ENCODE data around the gene TM4SF1. TPM values are rescaled to one million over a fixed set of nuclear protein-coding genes. Genes with fewer than 3 reads are reported as not detected.

TM4SF1 gene
- 1,004 and 1,541 TPM in 2 replicates for total RNA-seq

GRCh38 chr3:149377408-149378364 lies at the start of gene TM4SF1:
Gene TM4SF1, minus strand, starts transcription at chr3:149377649. Its CDS starts 102 bp downstream, at chr3:149377547.

GRCh38 chr3:149333176-149333859 lies 44.1 kb downstream of the TM4SF1 start, which contains the start of gene TM4SF18:
Gene TM4SF18, minus strand, starts transcription at chr3:149333636. Its CDS starts 254 bp downstream, at chr3:149333382.

Other genes with a start within 250 kb of the TM4SF1 start
- gene HPS3, start 248.0 kb downstream of the TM4SF1 start, total RNA-seq, result 14.9 and 18.4 TPM in 2 replicates
- gene CP, start 155.8 kb downstream of the TM4SF1 start, total RNA-seq, result 0.81 and 2.5 TPM in 2 replicates
- 248 and 498 TPM in 2 replicates for gene TM4SF18, start 44.0 kb downstream of the TM4SF1 start, total RNA-seq
- gene TM4SF4, start 97.0 kb upstream of the TM4SF1 start, total RNA-seq, result not detected in 2 replicates

Data from bladder microvascular endothelial cell (primary cell).